ENCODE measurements around the gene NPFFR1.

Gene NPFFR1

GRCh38 chr10:70212879-70213278 is 70.9 kb downstream of the NPFFR1 start:
- Histone ChIP-seq H3K4me1 (ENCODE audit: control insufficient read depth in 5 of 5, insufficient read depth in 5 of 5, low read length in 5 of 5) (no peaks in the 10 kb centered on the region), H3K27me3 (ENCODE audit: control insufficient read depth in 5 of 5, insufficient read depth in 4 of 5, low read length in 5 of 5) (no peaks in the 10 kb centered on the region), H3K9ac (ENCODE audit: low read length in 5 of 5) (no peak overlapping the region), H3K36me3 (ENCODE audit: control insufficient read depth in 5 of 5, insufficient read depth in 5 of 5, low read length in 5 of 5) (peaks cover 45 to 65% (median 55%) of the 10 kb centered on the region in 5 donors), H3K27ac (ENCODE audit: low read depth, low read length) (no peak overlapping the region), H3K4me3 (ENCODE audit: low read depth in 1 of 5, low read length in 5 of 5) (no peak overlapping the region), H3K9me3 (ENCODE audit: control insufficient read depth in 5 of 5, low read length in 5 of 5) (no peaks in the 10 kb centered on the region)

GRCh38 chr10:70212277-70212676 is 71.5 kb downstream of the NPFFR1 start:
- H3K36me3 ChIP-seq (ENCODE audit: control insufficient read depth in 5 of 5, insufficient read depth in 5 of 5, low read length in 5 of 5), result peaks cover 48 to 69% (median 57%) of the 10 kb centered on the region in 5 donors
- no peak overlapping the region for H3K27ac ChIP-seq (ENCODE audit: low read depth, low read length)
- H3K27me3 ChIP-seq (ENCODE audit: control insufficient read depth in 5 of 5, insufficient read depth in 4 of 5, low read length in 5 of 5), result no peaks in the 10 kb centered on the region

GRCh38 chr10:70206762-70207161 is 77.0 kb downstream of the NPFFR1 start:
- H3K27ac ChIP-seq (ENCODE audit: low read depth, low read length), result no peak overlapping the region
- no peak overlapping the region for H3K9ac ChIP-seq (ENCODE audit: low read length in 5 of 5)
- H3K4me1 ChIP-seq (ENCODE audit: control insufficient read depth in 5 of 5, insufficient read depth in 5 of 5, low read length in 5 of 5), result no peaks in the 10 kb centered on the region
- H3K9me3 ChIP-seq (ENCODE audit: control insufficient read depth in 5 of 5, low read length in 5 of 5), result no peaks in the 10 kb centered on the region
- H3K27me3 ChIP-seq (ENCODE audit: control insufficient read depth in 5 of 5, insufficient read depth in 4 of 5, low read length in 5 of 5), result no peaks in the 10 kb centered on the region
- peaks cover 30 to 73% (median 65%) of the 10 kb centered on the region in 5 donors for H3K36me3 ChIP-seq (ENCODE audit: control insufficient read depth in 5 of 5, insufficient read depth in 5 of 5, low read length in 5 of 5)
- H3K4me3 ChIP-seq (ENCODE audit: low read depth in 1 of 5, low read length in 5 of 5), result no peak overlapping the region

More at GRCh38 chr10:70212277-70212676, 71.5 kb downstream of the NPFFR1 start:
- H3K9me3 ChIP-seq (ENCODE audit: control insufficient read depth in 5 of 5, low read length in 5 of 5), result no peaks in the 10 kb centered on the region
- H3K9ac ChIP-seq (ENCODE audit: low read length in 5 of 5), result no peak overlapping the region
- no peaks in the 10 kb centered on the region for H3K4me1 ChIP-seq (ENCODE audit: control insufficient read depth in 5 of 5, insufficient read depth in 5 of 5, low read length in 5 of 5)
- H3K4me3 ChIP-seq (ENCODE audit: low read depth in 1 of 5, low read length in 5 of 5), result no peak overlapping the region

- Histone ChIP-seq H3K9me3 (ENCODE audit: control insufficient read depth in 5 of 5, low read length in 5 of 5) (peaks cover 0 to 6% (median 0%) of the 10 kb centered on the region in 5 donors), H3K36me3 (ENCODE audit: control insufficient read depth in 5 of 5, insufficient read depth in 5 of 5, low read length in 5 of 5) (peaks cover 23 to 70% (median 48%) of the 10 kb centered on the region in 5 donors), H3K9ac (ENCODE audit: low read length in 5 of 5) (no peak overlapping the region), H3K27ac (ENCODE audit: low read depth, low read length) (no peak overlapping the region), H3K4me3 (ENCODE audit: low read depth in 1 of 5, low read length in 5 of 5) (no peak overlapping the region), H3K4me1 (ENCODE audit: control insufficient read depth in 5 of 5, insufficient read depth in 5 of 5, low read length in 5 of 5) (peaks cover 0 to 7% (median 0%) of the 10 kb centered on the region in 5 donors), H3K27me3 (ENCODE audit: control insufficient read depth in 5 of 5, insufficient read depth in 4 of 5, low read length in 5 of 5) (no peaks in the 10 kb centered on the region)
These were observed 82.7 kb downstream of the NPFFR1 start for GRCh38 chr10:70201105-70201504.

GRCh38 chr10:70198696-70199466 is 84.9 kb downstream of the NPFFR1 start:
- H3K4me3 ChIP-seq (ENCODE audit: low read depth in 1 of 5, low read length in 5 of 5), result no peak overlapping the region
- H3K9ac ChIP-seq (ENCODE audit: low read length in 5 of 5), result no peak overlapping the region
- peaks cover 18 to 57% (median 36%) of the 10 kb centered on the region in 5 donors for H3K36me3 ChIP-seq (ENCODE audit: control insufficient read depth in 5 of 5, insufficient read depth in 5 of 5, low read length in 5 of 5)
- peaks cover 4 to 12% (median 5%) of the 10 kb centered on the region in 5 donors for H3K4me1 ChIP-seq (ENCODE audit: control insufficient read depth in 5 of 5, insufficient read depth in 5 of 5, low read length in 5 of 5)
- H3K9me3 ChIP-seq (ENCODE audit: control insufficient read depth in 5 of 5, low read length in 5 of 5), result peaks cover 0 to 6% (median 0%) of the 10 kb centered on the region in 5 donors
- H3K27ac ChIP-seq (ENCODE audit: low read depth, low read length), result no peak overlapping the region
- no peaks in the 10 kb centered on the region for H3K27me3 ChIP-seq (ENCODE audit: control insufficient read depth in 5 of 5, insufficient read depth in 4 of 5, low read length in 5 of 5)
